NCI-H510A treated with DMSO at 0.1 percent for 48 hours (cell line): Measurements from ENCODE around the gene RRP9.
"Not testable (repeated sequence)": the region's sequence is repeated elsewhere in the genome, so short reads cannot be mapped to it uniquely, and the experiment has no call there.

Source experiments
- DNase-seq: peaks from one replicate; lab custom pipeline; 2025; lab: John Stamatoyannopoulos, UW

Gene RRP9

GRCh38 chr3:51902361-51902760 lies 39.3 kb downstream of the RRP9 start:
- not testable (repeated sequence) for DNase-seq

- DNase-seq = not testable (repeated sequence)
Measured at GRCh38 chr3:51900043-51900442, 41.7 kb downstream of the RRP9 start.

GRCh38 chr3:51897391-51897790 lies 44.3 kb downstream of the RRP9 start:
- no peak for DNase-seq

GRCh38 chr3:51896607-51897305 lies 44.9 kb downstream of the RRP9 start:
- DNase-seq = no peak

GRCh38 chr3:51894939-51895338 lies 46.8 kb downstream of the RRP9 start:
- no peak for DNase-seq

- DNase-seq = no peak
Measured at GRCh38 chr3:51894391-51894790, 47.3 kb downstream of the RRP9 start.

- no peak for DNase-seq
Measured at GRCh38 chr3:51891242-51892039, 50.3 kb downstream of the RRP9 start.

GRCh38 chr3:51888463-51889105 lies 53.1 kb downstream of the RRP9 start:
- DNase-seq = no peak

GRCh38 chr3:51887620-51888019 lies 54.1 kb downstream of the RRP9 start:
- DNase-seq = no peak

GRCh38 chr3:51886447-51886846 lies 55.3 kb downstream of the RRP9 start:
- DNase-seq = no peak
